GM19023 (cell line): ENCODE data around the gene LENG8.
A peak's percentile ranks its signal among the peaks of the same experiment; 100 is the strongest.

Experiments used
- ATAC-seq: cut with Tn5 transposase; IDR thresholded peaks from one replicate; pipeline ENCODE4 v1.9.1; 2021; ENCODE audit warnings: mild to moderate bottlenecking, moderate library complexity; ENCODE audit not compliant: unreplicated experiment

LENG8 gene

DNA sequence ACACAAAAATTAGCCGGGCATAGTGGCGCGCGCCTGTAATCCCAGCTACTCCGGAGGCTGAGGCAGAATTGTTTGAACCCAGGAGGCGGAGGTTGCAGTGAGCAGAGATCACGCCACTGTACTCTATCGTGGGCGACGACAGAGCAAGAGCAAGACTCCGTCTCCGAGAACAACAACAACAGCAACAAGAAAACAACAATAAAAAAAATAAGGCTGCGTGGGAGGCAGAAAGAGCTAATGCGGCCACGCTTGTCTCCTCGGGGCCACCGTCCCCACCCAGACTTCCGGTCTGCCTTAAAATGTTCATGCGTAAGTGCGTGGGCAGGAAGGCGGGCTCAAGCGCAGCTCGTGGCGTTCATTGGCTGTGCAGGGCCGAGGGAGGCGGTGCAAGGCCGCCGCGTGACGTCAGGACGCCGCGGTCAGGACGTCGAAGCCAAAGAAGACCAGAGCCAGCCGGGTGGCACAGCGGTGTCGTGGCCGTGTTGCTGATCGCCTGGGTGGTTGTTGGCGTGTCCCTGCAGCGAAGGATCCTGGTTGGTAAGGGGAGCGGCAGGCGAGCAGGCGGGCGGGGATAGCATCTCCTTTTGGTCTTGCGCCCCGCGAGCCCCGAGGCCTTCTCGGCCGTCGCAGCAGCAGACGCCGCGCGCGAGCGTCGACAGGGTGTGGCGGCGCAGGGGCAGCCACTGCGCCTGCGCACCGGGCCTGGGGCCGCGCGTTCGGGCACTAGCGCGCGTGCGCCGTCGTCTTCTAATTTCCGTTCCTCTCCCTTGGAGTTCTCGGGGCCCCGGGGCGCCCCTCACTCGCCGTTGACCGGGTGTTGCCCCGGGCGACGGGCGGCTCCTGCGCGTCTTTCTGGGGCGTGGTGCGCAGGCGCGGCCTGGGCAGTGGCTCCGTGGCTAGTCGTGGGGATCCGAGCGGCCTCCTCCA, at the start of gene LENG8:
TSS of gene LENG8 (plus strand) at position 426 of the 927 bp plus-strand sequence. CDS start 2,146 bp downstream, outside the sequence.
- ATAC-seq: peak; percentile 86

DNA sequence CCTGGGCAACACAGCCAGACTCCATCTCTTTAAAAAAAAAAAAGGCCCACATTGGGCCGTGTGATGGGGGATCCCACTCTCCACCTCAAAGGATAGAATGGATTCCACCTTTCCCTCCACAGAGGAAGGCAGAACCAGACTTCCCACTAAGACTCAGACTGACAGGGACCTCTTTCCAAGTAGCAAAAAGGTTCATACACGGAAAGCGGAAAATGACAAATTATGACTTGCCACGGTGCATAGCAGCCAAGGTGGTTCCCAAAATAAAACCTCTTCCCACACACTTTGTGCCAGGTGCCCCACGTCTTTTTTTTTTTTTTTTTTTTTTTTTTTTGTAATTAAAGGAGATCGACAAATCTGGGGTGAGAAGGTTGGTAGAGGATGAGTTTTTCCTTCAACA, 48.1 kb upstream of the LENG8 start:
- ATAC-seq: no peak

DNA sequence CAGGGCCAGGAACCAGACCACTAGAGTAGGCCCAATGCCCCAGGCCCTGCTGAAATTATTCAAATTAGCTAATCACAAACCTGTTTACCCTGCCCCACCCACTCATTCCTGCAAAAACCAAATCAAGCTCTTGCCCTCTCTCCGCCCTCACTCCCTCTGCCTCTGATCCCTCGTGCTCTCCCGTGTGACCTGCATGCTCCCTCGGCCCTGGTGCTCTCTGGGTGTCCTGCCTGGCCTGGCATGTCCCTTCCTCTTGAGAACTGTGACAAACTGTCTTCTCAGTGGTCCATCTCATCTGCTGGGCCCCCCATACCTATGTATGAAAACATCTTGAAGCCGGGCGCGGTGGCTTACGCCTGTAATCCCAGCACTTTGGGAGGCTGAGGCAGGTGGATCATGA, 45.9 kb upstream of the LENG8 start:
- no peak for ATAC-seq

DNA sequence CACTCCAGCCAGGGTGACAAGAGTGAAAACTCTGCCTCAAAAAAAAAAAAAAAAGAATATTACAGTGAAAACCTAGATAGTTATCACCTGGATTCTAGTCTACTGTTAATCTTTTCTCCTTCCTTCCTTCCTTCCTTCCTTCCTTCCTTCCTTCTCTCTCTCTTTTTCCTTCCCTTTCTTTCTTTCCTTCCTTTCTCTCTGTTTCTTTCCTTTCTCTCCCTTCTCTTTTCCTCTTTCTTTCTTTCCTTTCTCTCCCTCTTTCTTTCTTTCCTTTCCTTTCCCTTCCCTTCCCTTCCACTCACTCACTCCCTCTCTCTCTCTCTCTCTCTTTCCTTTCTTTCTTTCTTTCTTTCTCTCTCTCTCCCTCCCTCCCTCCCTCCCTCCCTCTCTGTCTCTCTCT, 43.4 kb upstream of the LENG8 start:
- ATAC-seq: no peak

DNA sequence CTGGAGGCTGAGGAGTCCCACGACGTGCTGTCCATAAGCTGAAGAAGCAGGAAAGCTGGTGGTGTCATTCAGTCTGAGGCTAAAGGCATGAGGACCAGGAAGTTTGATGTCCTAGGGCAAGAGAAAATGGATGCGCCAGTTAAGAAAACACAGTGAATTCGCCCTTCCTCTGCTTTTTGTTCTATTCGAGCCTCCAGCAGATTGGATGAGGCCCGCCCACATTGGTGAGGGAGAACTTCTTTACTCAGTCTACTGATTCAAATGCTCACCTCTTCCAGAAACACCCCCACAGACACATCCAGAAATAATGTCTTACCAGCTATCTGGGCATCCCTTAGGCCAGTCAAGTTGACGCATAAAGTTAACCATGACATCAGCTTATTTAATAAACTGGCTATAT, 41.2 kb upstream of the LENG8 start:
- no peak for ATAC-seq

DNA sequence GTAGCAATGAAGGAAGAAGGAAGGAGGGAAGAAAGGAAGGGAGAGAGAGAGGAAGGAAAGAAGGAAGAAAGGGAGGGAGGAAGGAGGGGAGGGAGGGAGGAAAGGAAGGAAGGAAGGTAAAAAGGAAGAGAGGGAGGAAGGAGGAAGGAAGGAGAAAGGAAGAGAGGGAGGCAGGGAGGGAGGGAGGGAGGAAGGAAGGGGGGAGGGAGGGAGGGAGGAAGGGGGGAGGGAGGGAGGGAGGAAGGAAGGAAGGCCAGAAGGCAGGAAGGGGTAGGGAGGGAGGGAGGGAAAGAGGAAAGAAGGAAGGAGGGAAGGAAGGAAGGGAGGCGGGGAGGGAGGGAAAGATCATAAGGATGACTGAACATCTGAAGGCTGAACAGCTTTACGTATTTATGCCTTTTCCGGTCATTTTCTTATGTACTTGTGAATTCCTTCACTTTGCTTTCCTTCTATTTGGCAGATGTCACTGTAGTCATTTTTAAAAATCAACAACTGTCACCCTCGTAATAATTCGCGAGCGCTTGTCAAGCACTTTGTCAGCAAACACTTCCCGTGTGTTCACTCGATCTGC, 40.5 kb upstream of the LENG8 start:
- no peak for ATAC-seq

DNA sequence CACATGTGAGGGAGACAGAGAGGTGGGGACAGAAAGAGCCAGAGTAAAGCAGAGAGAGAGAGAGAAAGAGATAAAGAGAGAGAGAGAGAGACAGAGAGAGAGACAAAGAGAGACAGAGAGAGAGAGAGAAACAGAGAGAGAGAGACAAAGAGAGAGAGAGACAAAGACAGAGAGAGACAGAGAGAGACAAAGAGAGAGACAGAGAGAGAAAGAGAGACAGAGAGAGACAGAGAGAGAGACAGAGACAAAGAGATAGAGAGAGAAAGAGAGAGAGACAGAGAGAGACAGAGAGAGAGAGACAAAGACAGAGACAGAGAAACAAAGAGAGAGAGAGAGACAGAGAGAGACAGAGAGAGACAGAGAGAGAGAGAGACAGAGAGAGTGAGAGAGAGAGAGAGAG, 38.0 kb upstream of the LENG8 start:
- no peak for ATAC-seq

DNA sequence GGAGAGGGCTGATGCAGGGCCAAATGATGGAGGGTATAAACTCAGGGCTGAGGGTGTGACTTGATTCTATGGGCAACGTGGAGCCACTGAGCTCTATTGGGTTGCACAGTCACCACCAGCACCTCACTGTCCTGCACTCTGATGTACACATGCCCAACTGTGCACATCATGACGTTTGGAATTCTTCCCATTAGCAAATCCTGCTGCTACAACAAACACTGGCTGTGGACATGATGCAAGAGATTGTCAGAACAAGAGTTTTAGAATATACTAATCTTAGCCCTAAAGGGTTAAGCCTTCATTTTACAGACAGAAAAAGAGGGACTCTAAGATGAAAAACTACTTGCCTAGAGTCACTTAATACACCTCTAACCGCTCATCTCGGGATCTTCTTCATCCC, 36.1 kb upstream of the LENG8 start:
- ATAC-seq: no peak

DNA sequence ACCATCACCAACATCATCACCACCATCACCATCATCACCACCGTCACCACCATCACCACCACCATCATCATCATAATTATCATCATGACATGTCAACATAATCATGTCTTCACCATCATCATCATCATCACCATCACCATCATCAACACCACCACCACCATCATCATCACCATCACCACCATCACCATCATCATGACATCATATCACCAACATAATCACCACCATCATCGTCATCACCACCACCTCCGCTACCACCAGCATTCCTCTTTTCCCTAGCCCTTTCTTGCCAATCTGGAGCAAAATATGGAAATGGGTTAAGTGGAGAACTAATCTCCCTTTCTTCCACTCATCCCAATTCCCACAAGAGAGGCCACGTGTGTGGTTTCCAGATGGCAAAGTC, 34.8 kb upstream of the LENG8 start:
- no peak for ATAC-seq

DNA sequence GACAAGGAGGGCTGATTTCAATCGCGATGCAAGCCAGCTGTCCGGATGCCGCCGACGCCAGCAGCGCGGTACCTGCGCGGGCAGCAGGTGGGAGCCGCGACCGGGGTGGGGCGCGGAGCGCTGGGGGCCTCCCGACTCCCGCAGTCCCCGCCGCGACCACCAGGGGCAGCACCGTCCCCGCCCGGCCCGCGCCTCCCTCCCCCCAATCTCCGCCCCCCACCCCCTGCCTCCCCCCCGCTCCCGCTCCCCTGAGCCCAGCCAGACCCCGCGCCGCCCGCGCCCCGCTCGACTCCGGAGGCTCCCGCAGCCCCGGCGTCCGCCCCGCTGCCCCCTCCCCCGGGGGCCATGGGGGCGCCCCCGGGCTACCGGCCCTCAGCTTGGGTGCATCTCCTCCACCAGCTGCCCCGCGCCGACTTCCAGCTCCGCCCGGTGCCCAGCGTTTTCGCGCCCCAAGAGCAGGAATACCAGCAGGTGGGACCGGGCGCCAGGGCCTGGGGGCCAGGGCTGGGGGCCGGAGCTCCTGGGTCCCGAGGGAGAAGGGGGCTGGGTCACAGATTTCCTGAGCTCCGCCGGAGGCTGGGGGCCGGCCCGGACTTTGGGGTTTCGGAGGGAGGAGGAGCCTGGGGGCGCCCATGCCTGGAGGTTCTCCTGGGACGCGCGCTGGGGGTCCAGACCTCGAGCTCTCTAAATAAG, 33.6 kb upstream of the LENG8 start, which contains the start of gene TTYH1:
TSS of gene TTYH1 (plus strand) at position 257 of the 693 bp plus-strand sequence. CDS start at position 346, 89 bp downstream.
- no peak for ATAC-seq

DNA sequence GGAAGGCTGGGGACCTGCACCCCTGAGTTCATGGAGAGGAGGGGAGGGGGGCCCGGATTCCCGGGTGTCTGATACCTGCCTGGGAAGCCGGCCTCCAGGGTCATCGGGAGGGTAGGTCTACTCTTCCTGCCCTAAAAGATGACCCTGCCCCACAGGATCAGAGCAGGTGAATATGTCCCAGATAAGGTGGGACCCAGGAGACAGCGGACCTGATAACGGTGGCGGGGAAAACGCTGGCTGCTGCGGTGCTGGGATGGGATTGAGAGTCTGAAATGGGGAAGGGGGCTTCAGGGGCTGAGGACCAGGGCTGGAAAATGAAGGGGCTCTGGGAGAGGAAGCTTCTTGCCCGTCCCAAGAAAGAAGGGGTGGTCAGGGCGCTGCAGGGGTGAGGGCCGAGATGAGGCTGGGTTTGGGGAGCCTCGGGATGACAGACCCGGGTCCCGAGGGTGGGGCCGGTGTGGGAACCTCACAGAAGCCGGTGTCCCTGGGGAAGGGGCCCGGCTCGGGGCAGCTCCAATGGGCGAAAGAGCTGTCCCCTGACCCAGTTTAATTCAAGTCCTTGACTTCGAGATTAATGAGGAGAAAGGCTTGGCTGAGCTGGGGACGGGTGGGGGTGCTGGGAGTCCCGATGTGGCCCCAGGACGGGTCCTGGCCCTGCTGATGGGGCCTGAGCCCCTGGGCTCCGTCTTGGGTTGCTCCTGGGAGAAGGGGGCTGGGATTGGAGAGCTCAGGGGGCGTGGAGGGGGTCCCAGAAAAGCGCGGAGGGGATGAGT, 32.9 kb upstream of the LENG8 start:
- no peak for ATAC-seq

DNA sequence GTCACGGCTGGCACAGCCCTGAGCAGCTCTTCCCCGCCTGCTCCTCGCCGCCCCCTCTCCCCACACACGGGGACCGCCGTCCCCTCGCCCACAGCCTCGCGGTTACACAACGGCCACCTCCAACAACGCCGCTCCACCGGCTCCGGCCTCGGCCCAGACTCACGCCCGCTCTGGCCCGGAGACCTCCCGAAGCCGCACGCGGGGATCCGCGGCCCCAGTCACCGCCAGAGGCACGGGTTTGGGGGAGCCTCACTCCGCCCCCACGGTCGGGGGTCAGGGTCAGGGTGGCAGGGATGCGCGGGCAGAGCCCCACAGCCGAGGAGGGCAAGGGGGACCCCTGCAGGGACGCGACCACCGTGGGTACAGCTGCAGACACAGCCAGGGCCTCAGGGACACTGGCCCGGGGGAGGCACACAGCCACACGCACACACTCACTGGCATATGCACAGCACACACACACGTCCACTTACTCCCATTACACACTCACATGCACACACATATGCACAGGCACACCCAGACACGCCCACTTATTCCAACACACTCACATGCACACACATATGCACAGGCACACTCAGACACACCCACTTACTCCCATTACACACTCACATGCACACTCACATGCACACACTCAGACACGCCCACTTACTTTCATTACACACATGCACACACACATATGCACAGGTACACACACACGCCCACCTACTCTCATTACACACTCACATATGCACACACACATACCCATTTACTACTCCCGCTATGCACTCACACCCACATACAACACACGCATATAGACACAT, 32.1 kb upstream of the LENG8 start:
- ATAC-seq: no peak

DNA sequence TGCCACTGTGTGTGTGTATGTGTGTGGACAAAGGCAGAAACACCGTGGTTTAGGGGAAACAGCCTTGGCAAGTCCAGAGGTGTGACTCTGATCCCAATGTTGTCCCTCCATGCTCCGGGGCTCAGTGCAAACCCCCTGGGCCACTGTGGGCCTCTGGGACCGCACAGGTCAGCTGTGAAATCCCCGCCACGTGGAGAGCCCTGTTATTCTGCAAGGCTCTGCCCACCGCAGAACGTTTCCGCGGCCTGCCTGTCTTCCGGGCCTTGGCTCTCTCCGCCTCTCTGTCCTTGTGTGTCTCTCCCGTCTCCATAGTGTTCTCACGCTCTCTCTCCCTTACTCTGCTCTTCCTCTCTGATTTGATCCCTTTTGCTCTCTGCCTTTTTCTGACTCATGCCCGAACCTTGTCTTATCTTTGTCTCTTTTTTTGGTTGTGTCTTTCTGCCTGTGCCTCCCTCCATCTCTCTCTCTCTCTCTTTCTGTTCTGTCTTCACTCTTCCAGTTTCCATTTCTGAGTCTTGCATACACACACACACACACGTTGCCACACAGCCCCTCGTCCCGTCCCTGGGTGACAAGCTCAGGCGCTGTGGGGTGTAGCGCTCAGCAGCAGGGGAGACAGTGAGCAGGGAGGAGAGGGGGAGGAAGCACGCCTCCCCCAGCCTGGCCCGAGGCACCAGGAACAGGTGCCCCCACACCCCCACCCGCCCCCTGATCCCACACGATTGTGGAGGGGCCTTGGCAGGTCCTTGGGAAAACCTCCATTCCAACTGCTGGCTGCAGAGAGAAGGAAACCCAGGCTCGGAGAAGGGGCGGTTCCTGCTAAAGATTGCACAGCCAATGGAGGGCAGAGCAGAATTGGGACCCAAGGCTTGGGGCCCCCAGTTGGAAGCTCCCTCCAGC, 30.7 kb upstream of the LENG8 start:
- no peak for ATAC-seq

DNA sequence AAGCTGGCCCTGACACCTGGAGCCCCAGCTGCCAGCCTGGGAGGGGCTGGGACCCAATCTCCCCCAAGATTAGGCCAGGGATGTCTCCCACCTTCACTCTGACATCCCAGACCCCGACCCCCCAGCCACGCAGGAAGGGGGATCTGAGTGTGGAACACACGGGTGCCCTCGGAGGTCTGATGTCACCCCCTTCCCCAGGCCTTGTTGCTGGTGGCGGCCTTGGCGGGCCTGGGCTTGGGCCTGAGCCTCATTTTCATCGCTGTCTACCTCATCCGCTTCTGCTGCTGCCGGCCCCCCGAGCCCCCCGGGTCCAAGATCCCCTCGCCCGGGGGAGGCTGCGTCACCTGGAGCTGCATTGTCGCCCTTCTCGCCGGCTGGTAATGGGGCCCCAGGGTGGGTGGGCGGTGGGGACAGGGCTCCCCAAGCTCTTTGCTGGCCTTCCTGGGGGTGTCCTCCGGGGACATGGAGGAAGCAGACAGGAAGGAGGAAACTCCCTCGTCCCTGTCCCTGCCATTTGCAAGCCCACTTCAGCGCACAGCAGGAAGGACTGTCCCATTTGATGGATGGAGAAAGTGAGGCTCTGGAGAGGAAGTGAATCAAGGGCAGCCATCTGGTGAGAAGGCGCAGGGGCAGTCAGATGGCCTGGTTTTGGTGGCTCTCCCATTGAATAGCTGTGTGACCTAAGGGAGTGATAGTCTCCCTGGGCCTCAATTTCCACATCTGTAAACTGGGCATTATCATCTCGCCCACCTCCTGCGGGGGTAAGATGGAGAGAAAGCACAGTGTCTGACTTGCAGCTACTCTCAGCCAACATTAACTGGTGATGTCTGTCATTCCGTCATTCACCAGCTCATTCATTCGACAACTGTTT, 29.8 kb upstream of the LENG8 start:
- ATAC-seq: no peak

DNA sequence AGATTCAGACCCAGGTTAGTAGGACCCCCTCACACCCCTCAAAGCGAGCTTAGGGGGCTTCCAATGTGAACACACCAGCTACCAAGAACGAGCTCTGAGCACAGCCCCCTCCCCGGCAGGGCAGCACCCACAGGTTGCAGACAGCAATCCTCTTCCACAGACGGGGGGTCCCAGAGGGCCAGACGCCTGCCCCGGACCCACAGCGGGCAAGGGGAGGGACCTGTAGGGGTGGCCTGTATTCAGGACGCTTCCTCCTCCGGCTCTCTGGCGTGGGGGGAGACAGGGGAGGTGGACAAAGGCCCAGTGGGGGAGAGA, 29.0 kb upstream of the LENG8 start:
- ATAC-seq: no peak

DNA sequence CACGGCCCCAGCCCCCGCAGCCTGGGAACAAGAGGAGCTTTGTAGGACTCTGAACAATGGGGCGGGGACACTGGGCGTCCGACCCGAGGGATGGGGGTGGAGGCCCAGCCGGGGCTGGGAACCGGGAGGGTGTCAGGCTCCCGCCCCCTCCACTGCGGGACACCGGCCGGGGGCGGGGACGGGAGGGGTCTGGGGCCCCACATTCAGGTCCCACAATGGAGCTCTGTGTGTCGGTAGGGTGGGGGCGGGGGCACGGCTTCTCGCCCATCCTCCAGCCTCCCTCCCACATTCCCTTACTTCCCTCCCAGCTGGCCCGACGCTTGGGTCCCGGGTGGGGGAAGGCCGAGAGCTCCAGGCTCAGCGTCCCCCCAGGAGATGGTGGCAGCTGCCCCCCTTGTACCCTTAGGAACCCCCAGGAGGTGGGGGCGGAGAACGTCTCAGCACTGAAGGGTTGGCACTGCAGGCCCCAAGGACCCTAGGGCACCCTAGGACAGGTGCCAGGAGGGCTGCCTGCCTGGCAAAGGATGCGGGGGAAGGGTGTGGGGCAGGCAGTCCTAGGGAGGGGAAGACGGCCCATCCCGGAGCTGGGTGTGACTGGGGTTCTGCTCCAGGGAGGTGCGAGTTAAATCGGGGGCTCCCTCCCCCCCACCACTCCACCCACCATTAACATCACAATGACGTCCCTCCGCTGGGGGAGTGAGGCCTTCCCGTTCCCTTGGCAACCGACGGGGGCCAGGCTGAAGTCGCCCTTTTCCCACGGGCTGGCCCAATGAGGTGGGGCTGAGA, 28.4 kb upstream of the LENG8 start:
- ATAC-seq: no peak

DNA sequence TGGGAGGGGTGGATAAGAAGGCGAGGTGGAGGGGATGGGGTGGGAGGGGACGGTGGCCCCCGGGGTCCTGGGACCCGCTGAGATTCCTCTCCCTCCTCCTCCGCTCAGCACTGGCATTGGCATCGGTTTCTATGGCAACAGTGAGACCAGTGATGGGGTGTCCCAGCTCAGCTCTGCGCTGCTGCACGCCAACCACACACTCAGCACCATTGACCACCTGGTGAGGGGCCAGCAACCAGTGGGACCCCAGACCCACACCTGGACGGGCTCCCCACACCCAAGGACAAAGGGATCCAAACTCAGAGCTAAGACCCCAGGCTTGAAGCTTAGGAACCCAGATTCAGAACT, 27.9 kb upstream of the LENG8 start:
- no peak for ATAC-seq

DNA sequence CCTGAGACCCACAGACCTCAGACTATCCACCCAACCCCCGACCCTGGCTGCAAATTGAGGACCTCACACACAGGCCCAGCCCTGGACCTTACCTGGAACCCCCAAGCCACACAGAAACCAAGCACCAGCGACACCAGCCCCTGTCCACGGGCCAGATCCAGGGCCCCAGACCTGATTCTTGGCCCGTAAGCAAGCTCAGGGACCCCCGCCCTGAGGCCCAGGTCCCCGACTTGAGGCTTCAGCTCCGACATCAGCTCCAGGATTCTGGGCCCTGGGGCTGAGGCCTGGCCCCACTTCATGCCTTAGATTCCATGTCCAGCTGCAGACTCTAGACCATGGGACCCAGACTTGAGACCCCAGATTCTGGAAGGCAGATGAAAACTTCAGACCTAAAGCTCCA, 27.5 kb upstream of the LENG8 start:
- no peak for ATAC-seq
